22Rv1 (cell line): ENCODE data around the gene SNAP25.

Experiments used
- H3K27ac ChIP-seq: fragments of 450-650 bp; 2 replicates; pipeline ENCODE4 v1.5.1; 2017
- CTCF ChIP-seq: fragments of 450-650 bp; IDR thresholded peaks from 2 replicates; pipeline ENCODE4 v1.5.1; 2017; ENCODE audit warnings: mild to moderate bottlenecking
- ZFX ChIP-seq: fragments of 450-650 bp; IDR thresholded peaks from 2 replicates; pipeline ENCODE4 v1.6.1; 2017; ENCODE audit warnings: antibody characterized with exemption, borderline replicate concordance

The SNAP25 gene

GRCh38 chr20:10288421-10288820 is 69.8 kb downstream of the SNAP25 start:
- TF ChIP-seq ZFX (no peak), CTCF (no peak)
- no peak overlapping the region for H3K27ac ChIP-seq

GRCh38 chr20:10288954-10289646 is 70.5 kb downstream of the SNAP25 start:
- TF ChIP-seq ZFX (no peak), CTCF (no peak)

GRCh38 chr20:10291568-10292248 is 73.1 kb downstream of the SNAP25 start:
- TF ChIP-seq ZFX (no peak), CTCF (no peak)
- no peak overlapping the region for H3K27ac ChIP-seq

More at GRCh38 chr20:10288954-10289646, 70.5 kb downstream of the SNAP25 start:
- no peak overlapping the region for H3K27ac ChIP-seq

- TF ChIP-seq ZFX = no peak
- no peak for TF ChIP-seq CTCF
- H3K27ac ChIP-seq = no peak overlapping the region
Measured at GRCh38 chr20:10297223-10297622, 78.6 kb downstream of the SNAP25 start.

- no peak overlapping the region for H3K27ac ChIP-seq
- TF ChIP-seq CTCF = no peak
- no peak for TF ChIP-seq ZFX
Measured at GRCh38 chr20:10297684-10298240, 79.1 kb downstream of the SNAP25 start.

GRCh38 chr20:10300582-10301446 is 82.2 kb downstream of the SNAP25 start:
- H3K27ac ChIP-seq = no peak overlapping the region
- TF ChIP-seq ZFX (no peak), CTCF (no peak)
